NCI-H1092 (cell line): ENCODE data around the gene BCDIN3D.

Experiments used
- DNase-seq: peaks from one replicate; lab custom pipeline; 2025; lab: John Stamatoyannopoulos, UW

Gene BCDIN3D

GRCh38 chr12:49819786-49820185, 23.1 kb downstream of the BCDIN3D start:
- DNase-seq: no peak

- DNase-seq: no peak
Measured at GRCh38 chr12:49818241-49818895, 24.5 kb downstream of the BCDIN3D start.

- DNase-seq: no peak
Measured at GRCh38 chr12:49813131-49813530, 29.8 kb downstream of the BCDIN3D start.

GRCh38 chr12:49811961-49812401, 30.9 kb downstream of the BCDIN3D start:
- no peak for DNase-seq

GRCh38 chr12:49811136-49811535, 31.8 kb downstream of the BCDIN3D start:
- no peak for DNase-seq

- DNase-seq: no peak
Measured at GRCh38 chr12:49809906-49810389, 33.0 kb downstream of the BCDIN3D start.

- DNase-seq: no peak
Measured at GRCh38 chr12:49809381-49809905, 33.5 kb downstream of the BCDIN3D start.

GRCh38 chr12:49808686-49809380, 34.1 kb downstream of the BCDIN3D start:
- DNase-seq: no peak

GRCh38 chr12:49807991-49808580, 34.8 kb downstream of the BCDIN3D start:
- no peak for DNase-seq

GRCh38 chr12:49806877-49807276, 36.0 kb downstream of the BCDIN3D start:
- DNase-seq: no peak

- DNase-seq: no peak
Measured at GRCh38 chr12:49806321-49806813, 36.5 kb downstream of the BCDIN3D start.

GRCh38 chr12:49805409-49805808, 37.5 kb downstream of the BCDIN3D start:
- DNase-seq: no peak

- DNase-seq: no peak
Measured at GRCh38 chr12:49804821-49805220, 38.1 kb downstream of the BCDIN3D start.

GRCh38 chr12:49803693-49804450, 39.0 kb downstream of the BCDIN3D start:
- no peak for DNase-seq

- DNase-seq: no peak
Measured at GRCh38 chr12:49801141-49802063, 41.5 kb downstream of the BCDIN3D start.

- no peak for DNase-seq
Measured at GRCh38 chr12:49800421-49801140, 42.3 kb downstream of the BCDIN3D start.

GRCh38 chr12:49798934-49799333, 44.0 kb downstream of the BCDIN3D start:
- no peak for DNase-seq

- no peak for DNase-seq
Measured at GRCh38 chr12:49798248-49798647, 44.7 kb downstream of the BCDIN3D start.

- DNase-seq: no peak
Measured at GRCh38 chr12:49797449-49797776, 45.5 kb downstream of the BCDIN3D start.
